ENCODE data around the gene SMG1. TPM values are rescaled to one million over a fixed set of nuclear protein-coding genes. Genes with fewer than 3 reads are reported as not detected.

SMG1 gene
- total RNA-seq, 2 donors from 2014 or later, result 165 to 171 TPM

Other genes starting within 250 kb of the SMG1 start
- gene RPS15A, start 136.1 kb downstream of the SMG1 start, total RNA-seq, result 1,000 to 10,000 TPM; 2,952 to 3,046 TPM
- gene ARL6IP1, start 124.9 kb downstream of the SMG1 start, total RNA-seq, result 100 to 1,000 TPM; 164 to 169 TPM
- under 1 TPM in 1 of 2 donors, not detected in 1; 0.10 TPM for gene TMC7, start 57.5 kb upstream of the SMG1 start, total RNA-seq
- gene COQ7, start 141.2 kb upstream of the SMG1 start, total RNA-seq, result 10 to 100 TPM; 16.5 to 16.6 TPM
- gene ITPRIPL2, start 187.6 kb upstream of the SMG1 start, total RNA-seq, result 1 to 10 TPM; 6.7 to 9.3 TPM
- gene SYT17, start 241.8 kb upstream of the SMG1 start, total RNA-seq, result under 1 TPM; 0.36 to 0.39 TPM